Omental fat pad (tissue), 4 donors: Measurements from ENCODE around the gene EIF2S3B. TPM values are rescaled to one million over a fixed set of nuclear protein-coding genes. Genes with fewer than 3 reads are reported as not detected.
"Not testable (repeated sequence)": the region's sequence is repeated elsewhere in the genome, so short reads cannot be mapped to it uniquely, and the experiment has no call there.

Experiments used
- ATAC-seq: fragments of 150-250 bp; one replicate; pipeline ENCODE4 v1.9.1; 2016; ENCODE audit warnings: mild to moderate bottlenecking, moderate library complexity; ENCODE audit not compliant: low FRiP score
- DNase-seq: peaks from one replicate; pipeline ENCODE4 v3.0.0-alpha.2; 2019; ENCODE audit warnings: low spot score
- total RNA-seq, 4 donors: library from RNA; depleted of rRNA; stranded (reverse); fragments of >200 nt; gene quantifications; one replicate each; pipeline ENCODE4 v1.1.0, GENCODE V29; 2016
- TF ChIP-seq, protein P1 (sequence below), 3 donors: fragments of 450-650 bp; IDR thresholded peaks; one replicate each; pipeline ENCODE4 v1.5.1; 2016 to 2017; ENCODE audit warnings: antibody characterized with exemption in 3 of 3, mild to moderate bottlenecking in 3 of 3, moderate library complexity in 2 of 3

The EIF2S3B gene
- not detected for total RNA-seq

DNA sequence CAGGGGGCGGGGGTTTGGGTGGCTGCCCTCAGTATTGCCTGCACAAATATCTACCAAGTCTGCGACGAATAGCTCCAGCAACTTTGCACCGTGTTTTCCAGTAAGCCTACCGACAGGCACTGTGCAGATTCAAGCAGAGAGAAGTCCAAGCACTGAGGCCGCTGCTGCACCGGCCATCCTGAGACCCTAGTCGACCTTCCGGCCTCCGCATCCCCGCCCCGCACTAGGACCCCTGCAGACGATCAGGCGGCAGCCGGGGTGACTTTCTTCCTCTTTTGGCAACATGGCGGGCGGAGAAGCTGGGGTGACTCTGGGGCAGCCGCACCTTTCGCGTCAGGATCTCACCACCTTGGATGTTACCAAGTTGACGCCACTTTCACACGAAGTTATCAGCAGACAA is at the start of gene EIF2S3B:
Gene EIF2S3B (plus strand): TSS at position 271 of the 400 bp plus-strand sequence. CDS start 13 bp downstream, at position 284.
- TF ChIP-seq, protein P1, sequence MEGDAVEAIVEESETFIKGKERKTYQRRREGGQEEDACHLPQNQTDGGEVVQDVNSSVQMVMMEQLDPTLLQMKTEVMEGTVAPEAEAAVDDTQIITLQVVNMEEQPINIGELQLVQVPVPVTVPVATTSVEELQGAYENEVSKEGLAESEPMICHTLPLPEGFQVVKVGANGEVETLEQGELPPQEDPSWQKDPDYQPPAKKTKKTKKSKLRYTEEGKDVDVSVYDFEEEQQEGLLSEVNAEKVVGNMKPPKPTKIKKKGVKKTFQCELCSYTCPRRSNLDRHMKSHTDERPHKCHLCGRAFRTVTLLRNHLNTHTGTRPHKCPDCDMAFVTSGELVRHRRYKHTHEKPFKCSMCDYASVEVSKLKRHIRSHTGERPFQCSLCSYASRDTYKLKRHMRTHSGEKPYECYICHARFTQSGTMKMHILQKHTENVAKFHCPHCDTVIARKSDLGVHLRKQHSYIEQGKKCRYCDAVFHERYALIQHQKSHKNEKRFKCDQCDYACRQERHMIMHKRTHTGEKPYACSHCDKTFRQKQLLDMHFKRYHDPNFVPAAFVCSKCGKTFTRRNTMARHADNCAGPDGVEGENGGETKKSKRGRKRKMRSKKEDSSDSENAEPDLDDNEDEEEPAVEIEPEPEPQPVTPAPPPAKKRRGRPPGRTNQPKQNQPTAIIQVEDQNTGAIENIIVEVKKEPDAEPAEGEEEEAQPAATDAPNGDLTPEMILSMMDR (IDR thresholded peaks at IDR 0.05) = no peak
- ATAC-seq (no peak), DNase-seq (no peak)

DNA sequence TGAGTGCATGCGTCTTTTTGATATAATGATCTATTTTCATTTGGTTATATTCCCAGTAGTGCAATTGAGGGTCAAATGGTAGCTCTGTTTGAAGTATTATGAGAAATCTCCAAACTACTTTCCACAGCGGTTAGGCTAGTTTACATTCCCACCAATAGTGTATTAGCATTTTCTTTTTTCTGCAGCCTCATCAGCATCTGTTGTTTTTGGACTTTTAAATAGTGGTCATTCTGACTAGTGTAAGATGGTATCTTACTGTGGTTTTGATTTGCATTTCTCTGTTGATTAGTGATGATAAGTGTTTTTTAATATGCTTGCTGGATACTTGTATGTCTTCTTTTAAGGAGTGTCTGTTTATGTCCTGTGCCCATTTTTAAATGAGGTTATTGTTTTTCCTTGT is 48.8 kb upstream of the EIF2S3B start:
- TF ChIP-seq, protein P1 (IDR thresholded peaks at IDR 0.05) = no peak
- no peak for DNase-seq
- ATAC-seq = no peak

DNA sequence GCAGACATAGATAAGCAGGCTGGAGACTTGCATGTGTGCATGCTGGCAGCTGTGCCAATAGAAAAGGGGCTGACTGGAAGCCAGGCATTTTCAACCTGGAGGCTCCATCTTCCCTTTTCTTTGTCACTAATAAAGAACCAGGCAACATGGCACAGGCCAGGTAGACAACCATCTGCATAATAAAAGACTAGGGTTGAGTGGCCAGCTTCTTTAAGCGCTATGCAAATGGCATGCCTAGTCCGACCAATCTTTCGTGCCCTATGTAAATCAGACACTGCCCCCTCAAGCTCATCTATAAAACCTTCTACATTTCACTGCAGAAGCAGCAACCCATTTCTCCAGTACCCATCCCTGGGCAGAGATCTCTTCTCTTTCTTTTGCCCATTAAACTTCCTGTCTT is 47.9 kb upstream of the EIF2S3B start:
- TF ChIP-seq, protein P1 (IDR thresholded peaks at IDR 0.05) = no peak
- DNase-seq = no peak
- no peak for ATAC-seq

DNA sequence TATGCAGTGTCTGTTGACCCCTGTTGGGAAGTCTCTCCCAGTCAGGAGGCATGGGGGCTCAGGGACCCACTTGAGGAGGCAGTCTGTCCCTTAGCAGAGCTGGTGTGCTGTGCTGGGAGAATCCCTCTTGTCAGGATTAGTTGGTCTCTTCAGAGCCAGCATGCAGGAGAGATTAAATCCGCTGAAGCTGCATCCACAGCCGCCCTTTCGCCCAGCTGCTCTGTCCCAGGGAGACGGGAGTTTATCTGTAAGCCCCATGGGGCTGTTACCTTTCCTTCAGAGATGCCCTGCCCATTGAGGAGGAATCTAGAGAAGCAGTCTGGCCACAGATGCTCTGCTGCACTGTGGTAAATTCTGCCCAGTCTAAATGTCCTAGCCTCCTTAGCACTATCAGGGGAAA is 39.4 kb upstream of the EIF2S3B start:
- TF ChIP-seq, protein P1 (IDR thresholded peaks at IDR 0.05) = no peak
- DNase-seq (no peak), ATAC-seq (no peak)

DNA sequence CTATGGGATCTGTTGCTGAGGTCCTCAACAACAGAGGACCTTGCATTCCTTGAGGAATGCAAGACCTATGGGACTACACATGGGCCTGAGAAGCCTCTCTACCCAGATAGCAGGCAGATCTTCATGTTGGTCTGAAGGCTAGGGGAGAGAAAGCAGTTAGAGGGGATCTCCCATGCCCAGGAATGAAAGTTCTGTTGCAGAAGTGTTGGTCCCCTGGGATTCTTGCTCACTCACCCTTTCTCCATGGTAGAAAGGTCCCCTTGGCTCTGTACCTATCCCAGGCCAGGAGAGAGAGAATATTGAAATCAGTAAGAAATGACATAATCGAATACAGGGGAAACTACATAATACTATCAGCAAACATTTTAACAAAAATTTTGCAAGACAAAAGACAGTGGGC is 36.0 kb upstream of the EIF2S3B start:
- no peak for ATAC-seq
- DNase-seq = no peak
- TF ChIP-seq, protein P1 (IDR thresholded peaks at IDR 0.05) = no peak

DNA sequence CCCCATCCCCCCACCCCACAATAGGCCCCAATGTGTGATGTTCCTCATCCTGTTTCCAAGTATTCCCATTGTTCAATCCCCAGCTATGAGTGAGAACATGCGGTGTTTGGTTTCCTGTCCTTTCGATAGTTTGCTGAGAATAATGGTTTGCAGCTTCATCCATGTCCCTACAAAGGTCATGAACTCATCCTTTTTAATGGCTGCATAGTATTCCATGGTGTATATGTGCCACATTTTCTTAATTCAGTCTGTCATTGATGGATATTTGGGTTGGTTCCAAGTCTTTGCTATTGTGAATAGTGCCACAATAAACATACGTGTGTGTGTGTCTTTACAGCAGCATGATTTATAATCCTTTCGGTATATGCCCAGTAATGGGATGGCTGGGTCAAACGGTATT is 32.9 kb upstream of the EIF2S3B start:
- DNase-seq, ATAC-seq: not testable (repeated sequence)

DNA sequence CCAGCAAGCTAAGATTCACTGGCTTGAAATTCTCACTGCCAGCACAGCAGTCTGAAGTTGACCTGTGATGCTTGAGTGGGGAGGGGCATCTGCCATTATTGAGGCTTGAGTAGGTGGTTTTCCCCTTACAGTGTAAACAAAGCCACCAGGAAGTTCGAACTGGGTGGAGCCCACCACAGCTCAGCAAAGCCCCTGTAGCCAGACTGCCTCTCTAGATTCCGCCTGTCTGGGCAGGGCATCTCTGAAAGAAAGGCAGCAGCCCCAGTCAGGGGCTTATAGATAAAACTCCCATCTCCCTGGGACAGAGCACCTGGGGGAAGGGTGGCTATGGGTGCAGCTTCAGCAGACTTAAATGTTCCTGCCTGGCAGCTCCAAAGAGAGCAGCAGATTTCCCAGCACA is 23.8 kb upstream of the EIF2S3B start:
- not testable (repeated sequence) for DNase-seq, ATAC-seq

DNA sequence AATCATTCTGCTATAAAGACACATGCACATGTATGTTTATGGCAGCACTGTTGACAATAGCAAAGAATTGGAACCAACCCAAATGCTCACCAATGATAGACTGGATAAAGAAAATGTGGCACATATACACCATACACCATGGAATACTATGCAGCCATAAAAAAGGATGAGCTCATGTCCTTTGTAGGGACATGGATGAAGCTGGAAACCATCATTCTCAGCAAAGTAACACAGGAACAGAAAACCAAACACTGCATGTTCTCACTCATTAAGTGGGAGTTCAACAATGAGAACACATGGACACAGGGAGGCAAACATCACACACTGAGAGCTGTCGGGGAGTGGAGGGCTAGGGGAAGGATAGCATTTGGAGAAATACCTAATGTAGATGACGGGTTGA is 18.4 kb upstream of the EIF2S3B start:
- ATAC-seq, DNase-seq: not testable (repeated sequence)

DNA sequence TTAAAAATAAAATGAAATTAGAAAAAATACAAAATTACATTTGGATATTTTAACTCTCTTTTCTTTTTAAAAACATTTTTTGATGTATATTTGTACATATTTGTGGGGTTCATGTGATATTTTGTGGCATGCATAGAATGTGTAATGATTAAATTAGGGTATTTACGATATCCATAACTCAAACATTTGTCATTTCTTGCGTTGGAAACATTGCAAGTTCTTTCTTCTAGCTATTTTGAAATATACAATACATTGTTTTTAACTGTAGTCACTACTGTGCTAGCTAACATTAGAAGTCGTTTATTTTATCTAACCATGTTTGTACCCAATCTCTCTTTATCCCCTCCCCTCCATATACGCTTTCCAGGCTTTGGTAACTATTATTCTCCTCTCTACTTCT is 13.9 kb upstream of the EIF2S3B start:
- no peak for DNase-seq
- TF ChIP-seq, protein P1 (IDR thresholded peaks at IDR 0.05) = no peak
- no peak for ATAC-seq
